ENCODE data around the gene CAMTA1. TPM values are rescaled to one million over a fixed set of nuclear protein-coding genes. Genes with fewer than 3 reads are reported as not detected.
A peak's percentile ranks its signal among the peaks of the same experiment; 100 is the strongest.

The CAMTA1 gene
- total and polyA plus RNA-seq, 9 of the 15 experiments (the other 6 are each of a cell fraction or from before 2014, with no cell fraction given), result 43.9 to 161 (median 65.9) TPM

DNA sequence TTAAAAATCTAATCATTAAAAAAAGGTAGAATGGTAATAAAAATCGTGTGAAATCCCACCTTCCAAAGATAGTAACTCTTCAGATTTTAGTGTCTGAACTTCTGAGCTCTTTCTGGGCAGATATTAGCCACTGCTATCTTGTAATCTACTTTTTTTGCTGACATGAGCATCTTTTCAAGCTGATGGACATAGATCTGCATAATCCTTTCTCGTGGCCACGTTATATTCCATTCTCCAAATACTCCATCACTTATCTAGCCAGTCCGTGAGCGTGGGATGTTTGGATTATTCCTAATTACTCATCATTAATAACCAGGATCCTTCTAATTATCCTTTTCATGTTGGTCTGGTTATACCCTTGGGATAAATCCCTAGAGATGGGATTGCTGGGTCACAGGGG lies 731.7 kb downstream of the CAMTA1 start (continued):
- TF ChIP-seq TOE1 (IDR thresholded peaks at IDR 0.05; ENCODE audit: borderline replicate concordance), result no peak
- no peak for TF ChIP-seq TOE1 (CRISPR knock-in tag; IDR thresholded peaks at IDR 0.05; ENCODE audit: borderline replicate concordance, low read depth)
- no peak for TF ChIP-seq ZNF140 (CRISPR knock-in tag; IDR thresholded peaks at IDR 0.05)
- no peak for TF ChIP-seq SMAD4 (CRISPR knock-in tag; conservative IDR thresholded peaks at IDR 0.05)
- peak; percentile 65 for TF ChIP-seq MAFF (IDR thresholded peaks at IDR 0.05; ENCODE audit: low read length)
- no peak for TF ChIP-seq ZKSCAN1 (IDR thresholded peaks at IDR 0.05; ENCODE audit: low read depth, low read length)
- TF ChIP-seq HLTF (IDR thresholded peaks at IDR 0.05), result no peak
- TF ChIP-seq ZBTB1 (CRISPR knock-in tag; IDR thresholded peaks at IDR 0.05; ENCODE audit: borderline replicate concordance, low read depth), result no peak

DNA sequence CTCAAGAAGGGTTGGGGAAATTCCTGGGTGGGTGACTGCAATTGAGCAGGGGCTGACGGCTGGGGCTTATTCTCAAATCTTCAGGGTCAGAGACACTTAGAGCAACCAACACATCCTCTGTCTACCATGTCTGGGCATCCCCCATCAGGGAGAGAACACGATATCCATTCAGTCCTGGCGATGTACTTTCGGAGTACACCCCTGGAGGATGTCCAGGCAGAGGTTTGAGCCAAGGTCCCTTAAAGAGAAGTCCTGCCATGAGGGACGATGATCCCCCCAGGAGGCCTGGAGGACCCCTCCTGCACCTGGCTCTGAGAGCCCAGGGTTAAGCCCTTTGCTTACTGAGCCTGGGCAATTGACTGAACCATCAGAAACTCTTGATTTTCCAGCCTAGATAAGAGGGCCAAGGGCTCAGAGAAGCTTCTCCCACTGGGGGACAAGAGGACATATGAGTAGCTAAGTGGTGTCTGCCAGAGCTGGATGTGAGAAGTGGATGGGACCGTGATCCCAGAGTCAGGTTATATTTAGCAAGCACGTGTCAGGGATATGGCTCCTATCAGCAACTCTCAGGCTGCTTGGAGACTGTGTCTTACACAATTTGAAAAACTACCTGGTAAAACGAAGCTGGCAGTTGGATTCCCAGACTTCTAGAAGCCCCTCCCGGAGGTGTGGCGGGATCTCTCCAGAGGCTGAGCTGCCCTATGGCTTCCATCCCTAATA lies 732.5 kb downstream of the CAMTA1 start:
- Histone ChIP-seq H3K4me3 (no peak overlapping the region), H3K36me3 (ENCODE audit: control insufficient read depth, insufficient read depth, low read length) (no peaks in the 10 kb centered on the region), H3K4me1 (replicated peaks in 1 of 2; ENCODE audit: control insufficient read depth in 2 of 2, insufficient read depth in 2 of 2, low read length in 2 of 2) (no peaks in the 10 kb centered on the region), H3K27me3 (ENCODE audit: control insufficient read depth in 2 of 2, insufficient read depth in 2 of 2, low read length in 2 of 2) (peaks cover 0 to 28% of the 10 kb centered on the region in 2 experiments; a peak in 2 of 5 replicates), H3K79me2 (ENCODE audit: control insufficient read depth, insufficient read depth, low read length) (no peaks in the 10 kb centered on the region), H3K9me3 (replicated peaks; ENCODE audit: control insufficient read depth, insufficient read depth, low read depth, low read length) (no peaks in the 10 kb centered on the region), H3K9me1 (ENCODE audit: control insufficient read depth, insufficient read depth, low read length) (no peaks in the 10 kb centered on the region), H3K27ac (ENCODE audit: extremely low read depth, low read depth, low read length) (no peak overlapping the region), H3K4me2 (ENCODE audit: insufficient read depth, low read length) (no peak overlapping the region), H4K20me1 (replicated peaks; ENCODE audit: control insufficient read depth, insufficient read depth, low read length) (peaks cover 4% of the 10 kb centered on the region; the same call in 1 of the 2 replicates), H3K9ac (ENCODE audit: insufficient read depth in 1 of 2, low read depth in 2 of 2, low read length in 2 of 2) (no peak overlapping the region), H2AFZ (ENCODE audit: low read depth, low read length) (no peak overlapping the region)
- intact Hi-C loops (cut with micrococcal nuclease), result no loop called here
- ChIA-PET POLR2A (interaction anchor here (1.2 kb wide), 1 partner anchor 10 kb away, joined by 3 read pairs; no protein-coding TSS in a partner anchor), CTCF (ENCODE audit: low intra/inter-chr PET ratio) (no interaction called here)
- no peak for TF ChIP-seq GTF2A2 (tag; IDR thresholded peaks at IDR 0.05)
- no TSS peak for BruUV-seq (replicated peaks)
- under 1% methylated on average over 10 of the region's 10 CpGs for WGBS (ENCODE audit: insufficient coverage, low coverage, missing lambda C conversion rate)
- in situ Hi-C loops (cut with MboI), result no loop called here
- no peak for FAIRE-seq
- no peak for DNase-seq (ENCODE audit: extremely low read depth in 1 of 4, low spot score in 3 of 4)
- ATAC-seq, result no peak
